ENCODE data around the gene NOTCH1.
"Not testable (repeated sequence)": the region's sequence is repeated elsewhere in the genome, so short reads cannot be mapped to it uniquely, and the experiment has no call there.

NOTCH1 gene

GRCh38 chr9:136563646-136564325 lies 17.9 kb upstream of the NOTCH1 start:
- no peak for DNase-seq

GRCh38 chr9:136562746-136563495 lies 17.1 kb upstream of the NOTCH1 start:
- no peak for DNase-seq

GRCh38 chr9:136561779-136562178 lies 15.9 kb upstream of the NOTCH1 start:
- no peak for DNase-seq

GRCh38 chr9:136560586-136560985 lies 14.7 kb upstream of the NOTCH1 start:
- no peak for DNase-seq

GRCh38 chr9:136559371-136559770 lies 13.5 kb upstream of the NOTCH1 start:
- not testable (repeated sequence) for DNase-seq

GRCh38 chr9:136558846-136559245 lies 13.0 kb upstream of the NOTCH1 start:
- not testable (repeated sequence) for DNase-seq

- no peak for DNase-seq
Measured at GRCh38 chr9:136558373-136558772, 12.5 kb upstream of the NOTCH1 start.

- DNase-seq: no peak
Measured at GRCh38 chr9:136557036-136557435, 11.2 kb upstream of the NOTCH1 start.

- no peak for DNase-seq
Measured at GRCh38 chr9:136556166-136556565, 10.3 kb upstream of the NOTCH1 start.

- no peak for DNase-seq
Measured at GRCh38 chr9:136554870-136555269, 9.0 kb upstream of the NOTCH1 start.

GRCh38 chr9:136553581-136553980 lies 7.7 kb upstream of the NOTCH1 start:
- no peak for DNase-seq

- no peak for DNase-seq
Measured at GRCh38 chr9:136552117-136552703, 6.4 kb upstream of the NOTCH1 start.

GRCh38 chr9:136551401-136552116 lies 5.7 kb upstream of the NOTCH1 start:
- DNase-seq: no peak

- no peak for DNase-seq
Measured at GRCh38 chr9:136550439-136551289, 4.8 kb upstream of the NOTCH1 start.

- DNase-seq: no peak
Measured at GRCh38 chr9:136549010-136549980, 3.4 kb upstream of the NOTCH1 start.

- DNase-seq: no peak
Measured at GRCh38 chr9:136547508-136548215, 1.8 kb upstream of the NOTCH1 start.

- no peak for DNase-seq
Measured at GRCh38 chr9:136546697-136547501, 1.1 kb upstream of the NOTCH1 start.

- no peak for DNase-seq
Measured at GRCh38 chr9:136545692-136545964, 220 bp downstream of the NOTCH1 start.

- no peak for DNase-seq
Measured at GRCh38 chr9:136544964-136545691, 720 bp downstream of the NOTCH1 start.

Data from SHP77 (cell line).